Right kidney (tissue), 1 donor: ENCODE results near the gene OPHN1.

ENCODE experiments used
- DNase-seq: peaks from one replicate; pipeline ENCODE4 v3.0.0-alpha.2; 2016

Gene OPHN1

DNA sequence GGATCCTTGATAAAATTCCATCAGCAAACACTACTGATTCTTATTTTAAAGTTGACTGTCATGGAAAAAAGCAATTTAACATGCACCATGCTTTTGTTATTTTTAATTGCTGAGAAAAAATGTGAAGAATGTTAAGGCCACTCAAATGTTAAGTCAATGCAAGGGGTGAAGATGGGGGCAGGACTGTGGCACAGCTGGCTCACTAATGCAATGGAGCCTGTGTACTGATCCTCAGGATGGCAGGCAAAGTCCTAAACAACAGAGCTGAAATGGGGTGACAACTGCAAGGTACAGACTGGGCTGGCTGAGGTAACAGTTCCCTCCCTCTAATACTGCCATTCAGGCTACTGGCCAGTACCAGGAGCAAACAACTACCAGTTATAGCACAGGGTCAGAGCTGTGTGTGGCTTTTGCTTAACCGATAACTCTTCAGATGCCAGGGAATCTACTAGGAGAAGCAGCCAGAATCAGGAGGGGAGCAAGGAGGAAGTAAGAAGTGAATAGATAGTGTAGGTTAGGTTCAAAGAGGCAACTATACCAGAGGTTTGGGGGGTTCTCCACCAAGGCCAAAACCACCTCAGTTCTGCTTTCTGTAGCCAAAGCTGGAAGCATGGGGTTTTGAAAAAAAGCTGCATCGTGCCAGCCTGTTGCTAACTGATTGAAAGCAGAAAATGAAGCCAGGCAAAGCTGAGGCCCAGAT lies 372.6 kb downstream of the OPHN1 start:
- DNase-seq = no peak

GRCh38 chrX:68059469-68059868 lies 373.8 kb downstream of the OPHN1 start:
- DNase-seq = no peak

- DNase-seq = no peak
Measured at GRCh38 chrX:68049466-68049865, 383.8 kb downstream of the OPHN1 start.

DNA sequence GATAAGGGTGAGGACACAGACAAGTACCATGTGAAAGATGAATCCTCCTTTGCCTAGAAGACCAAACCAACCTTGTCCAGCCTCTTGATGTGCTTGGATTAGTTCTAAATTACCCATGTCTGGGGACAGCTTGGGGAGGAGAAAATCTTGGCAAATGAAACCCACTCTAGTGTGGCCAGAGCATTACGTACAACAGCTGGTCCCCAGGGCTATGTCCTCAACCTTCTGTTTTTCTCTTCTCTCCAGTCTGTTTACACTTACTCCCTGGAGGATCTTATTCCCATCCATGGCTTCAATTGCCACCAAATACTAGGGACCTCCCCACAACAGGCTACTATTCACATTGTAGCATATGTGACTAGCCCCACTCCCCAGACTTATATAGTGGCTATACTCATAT lies 384.5 kb downstream of the OPHN1 start:
- no peak for DNase-seq

GRCh38 chrX:68045008-68045577 lies 388.2 kb downstream of the OPHN1 start:
- no peak for DNase-seq

DNA sequence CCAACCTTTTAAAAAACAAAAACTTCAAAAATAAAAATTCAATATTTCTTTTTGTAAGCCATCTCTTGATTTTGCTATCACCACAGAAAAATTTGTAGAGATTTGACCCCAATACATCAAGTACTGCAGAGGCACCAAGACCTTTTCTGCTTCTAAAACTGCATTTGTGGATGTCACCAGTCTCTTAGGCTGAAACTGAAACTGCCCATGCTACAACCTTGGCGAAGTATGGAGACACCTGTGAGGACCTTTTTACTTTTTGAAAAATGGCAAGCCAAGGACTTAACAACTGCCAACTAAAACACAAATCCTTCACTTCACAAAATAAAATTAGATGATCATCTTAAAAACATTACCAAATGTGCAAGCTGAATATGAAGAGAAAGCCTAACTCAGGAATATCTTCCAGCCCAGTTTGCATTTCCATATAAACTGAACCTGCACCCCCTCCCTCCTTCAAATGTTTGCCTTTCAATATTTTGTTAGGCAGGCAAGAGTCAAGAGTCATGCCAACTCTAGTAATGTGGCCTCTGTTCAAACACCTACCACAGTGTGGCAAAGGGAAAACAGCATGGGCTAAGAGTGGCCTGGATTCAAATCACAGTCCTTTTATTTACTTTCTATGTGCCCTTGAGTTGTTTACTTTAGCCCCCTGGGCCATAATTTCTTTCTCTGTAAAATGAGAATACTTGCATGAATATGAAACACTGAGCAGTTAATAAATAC lies 389.4 kb downstream of the OPHN1 start:
- no peak for DNase-seq

DNA sequence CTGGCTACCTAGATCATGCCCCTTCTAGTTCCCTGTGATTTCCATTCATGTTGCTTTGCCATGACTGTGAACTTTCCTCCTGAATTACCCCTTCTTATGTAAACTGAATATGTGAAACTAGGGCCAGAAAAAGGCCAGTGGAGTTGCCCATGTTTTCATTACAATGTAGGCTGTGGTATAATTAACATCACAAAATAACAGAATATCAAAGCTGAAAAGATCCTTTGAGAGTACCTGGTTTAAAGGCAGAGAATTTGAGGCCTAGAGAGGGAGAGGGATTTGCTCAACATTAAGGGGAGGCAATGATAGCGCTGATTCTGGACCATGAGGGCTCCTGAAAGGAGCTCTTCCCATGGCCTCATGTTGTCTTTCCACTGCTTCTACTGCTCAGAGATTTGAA lies 392.2 kb downstream of the OPHN1 start:
- DNase-seq = no peak

- DNase-seq = no peak
Measured at GRCh38 chrX:68018248-68019203, 414.8 kb downstream of the OPHN1 start.

GRCh38 chrX:67998540-67998939 lies 434.8 kb downstream of the OPHN1 start:
- no peak for DNase-seq
